ENCODE data around the gene SDK1.

GRCh38 chr7:4066626-4067475, 765.8 kb downstream of the SDK1 start:
- no peak for TF ChIP-seq CTCF (IDR thresholded peaks at IDR 0.05)
- no peak for TF ChIP-seq POLR2A (IDR thresholded peaks at IDR 0.05)
